GM18868 (cell line): ENCODE results near the gene NAV2.

Source experiments
- ATAC-seq: cut with Tn5 transposase; IDR thresholded peaks from one replicate; pipeline ENCODE4 v1.9.1; 2021; ENCODE audit warnings: mild to moderate bottlenecking, moderate library complexity; ENCODE audit not compliant: unreplicated experiment

NAV2 gene

GRCh38 chr11:20031155-20032001 lies 318.7 kb downstream of the NAV2 start:
- ATAC-seq: no peak

- ATAC-seq: no peak
These were observed 319.5 kb downstream of the NAV2 start for GRCh38 chr11:20032127-20032526.

GRCh38 chr11:20032577-20033260 lies 320.1 kb downstream of the NAV2 start:
- no peak for ATAC-seq

GRCh38 chr11:20033806-20034205 lies 321.2 kb downstream of the NAV2 start:
- ATAC-seq: no peak

GRCh38 chr11:20034941-20035340 lies 322.3 kb downstream of the NAV2 start:
- no peak for ATAC-seq

GRCh38 chr11:20035375-20035700 lies 322.7 kb downstream of the NAV2 start:
- no peak for ATAC-seq

GRCh38 chr11:20035701-20036601 lies 323.3 kb downstream of the NAV2 start:
- ATAC-seq: no peak

- ATAC-seq: no peak
These were observed 324.1 kb downstream of the NAV2 start for GRCh38 chr11:20036626-20037335.

GRCh38 chr11:20037396-20038153 lies 324.9 kb downstream of the NAV2 start:
- peak; percentile 84 for ATAC-seq

GRCh38 chr11:20038412-20038811 lies 325.8 kb downstream of the NAV2 start:
- no peak for ATAC-seq

- ATAC-seq: no peak
These were observed 326.3 kb downstream of the NAV2 start for GRCh38 chr11:20038972-20039371.

GRCh38 chr11:20041499-20041898 lies 328.9 kb downstream of the NAV2 start:
- ATAC-seq: no peak

GRCh38 chr11:20042045-20042639 lies 329.5 kb downstream of the NAV2 start:
- ATAC-seq: no peak

- ATAC-seq: no peak
These were observed 330.2 kb downstream of the NAV2 start for GRCh38 chr11:20042811-20043341.

GRCh38 chr11:20043992-20044391 lies 331.4 kb downstream of the NAV2 start:
- no peak for ATAC-seq

GRCh38 chr11:20045098-20045688 lies 332.6 kb downstream of the NAV2 start:
- ATAC-seq: no peak

GRCh38 chr11:20046416-20046815 lies 333.8 kb downstream of the NAV2 start:
- ATAC-seq: no peak

- no peak for ATAC-seq
These were observed 334.6 kb downstream of the NAV2 start for GRCh38 chr11:20047006-20047768.
